GM23338 (cell line): ENCODE measurements around the gene CRYL1. TPM values are rescaled to one million over a fixed set of nuclear protein-coding genes. Genes with fewer than 3 reads are reported as not detected.

Experiments used
- ATAC-seq: fragments of 200-7000 bp; cut with Tn5 transposase; 3 replicates; pipeline ENCODE4 v1.9.1; 2020
- DNase-seq: peaks from one replicate; pipeline ENCODE4 v3.0.0-alpha.2; 2015; ENCODE audit warnings: low spot score
- H2AFZ ChIP-seq: fragments of 200-600 bp; sonication (generic); 2 replicates; pipeline ENCODE4 v1.8.0; 2016; ENCODE audit warnings: antibody characterized with exemption, mild to moderate bottlenecking, moderate library complexity
- H3F3A ChIP-seq: fragments of 200-600 bp; sonication (generic); replicated peaks from 2 replicates; pipeline ENCODE4 v1.8.0; 2017; ENCODE audit warnings: antibody characterized with exemption, mixed run types, low read depth
- H3K27ac ChIP-seq: fragments of 200-600 bp; sonication (generic); 2 replicates; pipeline ENCODE4 v1.6.1; 2016; ENCODE audit warnings: low read depth
- H3K27me3 ChIP-seq: fragments of 200-600 bp; sonication (generic); 2 replicates; pipeline ENCODE4 v1.8.0; 2016; ENCODE audit warnings: mild to moderate bottlenecking, mixed run types, moderate library complexity; ENCODE audit not compliant: insufficient read depth
- H3K36me3 ChIP-seq: fragments of 200-600 bp; sonication (generic); 2 replicates; pipeline ENCODE4 v1.8.0; 2016; ENCODE audit warnings: mild to moderate bottlenecking; ENCODE audit not compliant: insufficient read depth
- H3K4me1 ChIP-seq: fragments of 200-600 bp; sonication (generic); 2 replicates; pipeline ENCODE4 v1.8.0; 2016; ENCODE audit warnings: mild to moderate bottlenecking, moderate library complexity; ENCODE audit not compliant: insufficient read depth
- H3K4me2 ChIP-seq: fragments of 200-600 bp; sonication (generic); 2 replicates; pipeline ENCODE4 v1.7.1; 2017; ENCODE audit warnings: mixed run types
- H3K4me3 ChIP-seq: fragments of 200-600 bp; sonication (generic); 2 replicates; pipeline ENCODE4 v1.6.1; 2016; ENCODE audit warnings: mixed run types
- H3K79me2 ChIP-seq: fragments of 200-600 bp; sonication (generic); replicated peaks from 2 replicates; pipeline ENCODE4 v1.8.0; 2017; ENCODE audit warnings: mild to moderate bottlenecking; ENCODE audit not compliant: insufficient read depth
- H3K9me2 ChIP-seq: fragments of 200-600 bp; sonication (generic); 2 replicates; pipeline ENCODE4 v1.8.0; 2017; ENCODE audit not compliant: insufficient read depth
- H4K20me1 ChIP-seq: fragments of 200-600 bp; sonication (generic); replicated peaks from 2 replicates; pipeline ENCODE4 v1.8.0; 2017; ENCODE audit warnings: mild to moderate bottlenecking; ENCODE audit not compliant: insufficient read depth
- H3K27ac Mint-ChIP-seq: 2 replicates; pipeline ENCODE4 v1.8.0; 2020; ENCODE audit warnings: inconsistent platforms, mild to moderate bottlenecking, moderate library complexity, mixed read lengths
- H3K27me3 Mint-ChIP-seq: 3 replicates; pipeline ENCODE4 v1.8.0; 2022; ENCODE audit warnings: low read depth, mild to moderate bottlenecking, moderate library complexity, mixed read lengths, inconsistent platforms; ENCODE audit not compliant: insufficient read depth, poor library complexity
- H3K36me3 Mint-ChIP-seq: 3 replicates; pipeline ENCODE4 v1.8.0; 2021; ENCODE audit warnings: low read depth, mild to moderate bottlenecking, inconsistent platforms, moderate library complexity, mixed read lengths
- H3K4me1 Mint-ChIP-seq: 3 replicates; pipeline ENCODE4 v1.8.0; 2020; ENCODE audit warnings: mild to moderate bottlenecking, inconsistent platforms, mixed read lengths
- H3K4me3 Mint-ChIP-seq: 3 replicates; pipeline ENCODE4 v1.8.0; 2021; ENCODE audit warnings: moderate library complexity, mild to moderate bottlenecking, inconsistent platforms, mixed read lengths
- H3K9me3 Mint-ChIP-seq: 3 replicates; pipeline ENCODE4 v1.8.0; 2020; ENCODE audit warnings: moderate library complexity, mild to moderate bottlenecking, inconsistent platforms, mixed read lengths
- CREB1 ChIP-seq: fragments of 250-450 bp; sonication (Bioruptor Pico); IDR thresholded peaks from 2 replicates; pipeline ENCODE4 v1.5.0; 2020; ENCODE audit warnings: low read depth, mild to moderate bottlenecking, moderate library complexity
- ETS1 ChIP-seq: IDR thresholded peaks from 2 replicates; pipeline ENCODE4 v1.6.1; 2016; ENCODE audit warnings: antibody characterized with exemption
- EZH2 ChIP-seq: fragments of 200-600 bp; sonication (generic); IDR thresholded peaks from one replicate; pipeline ENCODE4 v1.8.0; 2017; ENCODE audit warnings: antibody characterized with exemption, mild to moderate bottlenecking, low read depth; ENCODE audit not compliant: unreplicated experiment
- EZH2phosphoT487 ChIP-seq: fragments of 200-600 bp; sonication (generic); IDR thresholded peaks from one replicate; pipeline ENCODE4 v1.8.1; 2018; ENCODE audit warnings: antibody characterized with exemption; ENCODE audit not compliant: unreplicated experiment
- REST ChIP-seq: IDR thresholded peaks from one replicate; pipeline ENCODE4 v1.6.1; 2018; ENCODE audit warnings: antibody characterized with exemption; ENCODE audit not compliant: unreplicated experiment
- ZNF114 ChIP-seq: fragments of 250-450 bp; sonication (Bioruptor Pico); IDR thresholded peaks from 2 replicates; pipeline ENCODE4 v1.5.0; 2020; ENCODE audit warnings: mild to moderate bottlenecking, moderate library complexity
- ZNF331 ChIP-seq: fragments of 250-450 bp; sonication (Bioruptor Pico); IDR thresholded peaks from 2 replicates; pipeline ENCODE4 v1.5.0; 2020; ENCODE audit warnings: low read depth, mild to moderate bottlenecking, moderate library complexity
- ZNF462 ChIP-seq: fragments of 250-450 bp; sonication (Bioruptor Pico); IDR thresholded peaks from 2 replicates; pipeline ENCODE4 v1.5.0; 2020; ENCODE audit warnings: mild to moderate bottlenecking, moderate library complexity
- polyA plus RNA-seq: library from polyadenylated mRNA; unstranded; fragments of >200 nt; fragmentation: Nextera tagmentation; extraction: Ambion mirVana; gene quantifications from 2 replicates; pipeline ENCODE4 v1.2.1, GENCODE V29; 2016
- total RNA-seq: library from RNA; depleted of rRNA; stranded (reverse); fragments of >200 nt; shearing (Covaris generic); gene quantifications from 2 replicates; pipeline ENCODE4 v1.2.3, GENCODE V29; 2014

CRYL1 gene
- total and polyA plus RNA-seq, 2 experiments from 2014 or later: 2.2 to 2.6 TPM

- TF ChIP-seq REST (no peak), ZNF462 (CRISPR knock-in tag) (no peak), CREB1 (CRISPR knock-in tag) (no peak), ZNF114 (CRISPR knock-in tag) (no peak), EZH2phosphoT487 (no peak)
Observed at GRCh38 chr13:20399961-20400360, 125.7 kb downstream of the CRYL1 start (continued).

- Mint-ChIP-seq H3K4me1 (no peaks in the 10 kb centered on the region; the same call in 2 of the 3 replicates), H3K27ac (no peak overlapping the region), H3K36me3 (no peaks in the 10 kb centered on the region), H3K27me3 (peaks cover 2% of the 10 kb centered on the region), H3K4me3 (no peak overlapping the region), H3K9me3 (no peaks in the 10 kb centered on the region)
- Histone ChIP-seq H3K4me1 (no peaks in the 10 kb centered on the region), H3K9me2 (no peaks in the 10 kb centered on the region), H2AFZ (no peak overlapping the region), H3K27ac (no peak overlapping the region), H3F3A (no peaks in the 10 kb centered on the region), H3K79me2 (no peaks in the 10 kb centered on the region), H4K20me1 (no peaks in the 10 kb centered on the region), H3K4me3 (no peak overlapping the region), H3K4me2 (no peak overlapping the region), H3K27me3 (no peaks in the 10 kb centered on the region), H3K36me3 (no peaks in the 10 kb centered on the region)
- no peak for TF ChIP-seq ETS1
- TF ChIP-seq ZNF331 (CRISPR knock-in tag): no peak
- no peak for TF ChIP-seq EZH2
- DNase-seq (no peak), ATAC-seq (no peak)
Observed at GRCh38 chr13:20399515-20399914, 126.1 kb downstream of the CRYL1 start.
